Measurements from ENCODE around the gene ATXN10. TPM values are rescaled to one million over a fixed set of nuclear protein-coding genes. Genes with fewer than 3 reads are reported as not detected.

Gene ATXN10

DNA sequence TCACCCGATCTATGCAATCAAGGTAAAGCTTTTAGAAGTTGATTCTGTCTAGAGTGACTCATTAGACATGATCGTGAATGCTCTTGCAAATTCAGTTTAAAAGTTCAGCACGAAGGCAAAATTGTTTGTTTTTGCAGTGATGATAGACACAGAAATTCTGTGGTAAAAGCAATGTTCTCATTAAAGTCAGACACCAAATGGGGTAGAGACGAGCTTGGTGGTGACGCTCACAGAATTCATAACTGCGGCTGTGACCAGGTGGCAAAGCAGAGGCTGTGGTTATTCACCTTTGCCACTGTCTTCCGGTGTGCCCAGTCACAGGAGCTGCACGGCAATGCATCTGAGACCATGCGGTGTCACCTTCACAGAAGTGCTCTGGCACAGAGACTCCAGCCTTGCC is 221.9 kb downstream of the ATXN10 start:
- no peak overlapping the region for H4K8ac ChIP-seq (ENCODE audit: low read length)
- H3K4me3 ChIP-seq (ENCODE audit: insufficient read depth in 1 of 2, low read depth in 1 of 2, low read length in 2 of 2): no peak overlapping the region
- H3K4me1 ChIP-seq (ENCODE audit: control insufficient read depth, insufficient read depth, low read depth, low read length): peaks cover 4% of the 10 kb centered on the region
- no peak overlapping the region for H2BK5ac ChIP-seq (ENCODE audit: low read depth, low read length, poor library complexity, severe bottlenecking)
- H3K36me3 ChIP-seq (ENCODE audit: control insufficient read depth in 1 of 2, insufficient read depth in 2 of 2, low read depth in 1 of 2, low read length in 2 of 2): no peaks in the 10 kb centered on the region
- H3K9me3 ChIP-seq (ENCODE audit: control insufficient read depth, low read length): no peaks in the 10 kb centered on the region
- H3K27ac ChIP-seq (ENCODE audit: low read length, poor library complexity, severe bottlenecking): no peak overlapping the region
- WGBS: 74% methylated on average over 9 of the region's 9 CpGs
- no peak overlapping the region for H2BK15ac ChIP-seq (ENCODE audit: low read depth, poor library complexity, severe bottlenecking)
- H3K4ac ChIP-seq (ENCODE audit: low read depth in 1 of 2, low read length in 2 of 2): no peak overlapping the region
- no peak overlapping the region for H3K4me2 ChIP-seq (ENCODE audit: low read length, poor library complexity, severe bottlenecking)
- H3K79me1 ChIP-seq (replicated peaks; ENCODE audit: low read length, poor library complexity, severe bottlenecking): no peaks in the 10 kb centered on the region
- no peak overlapping the region for H3K18ac ChIP-seq (ENCODE audit: low read depth in 1 of 2, low read length in 2 of 2)
- H2BK120ac ChIP-seq (ENCODE audit: low read depth, low read length): no peak overlapping the region
- H3K14ac ChIP-seq (ENCODE audit: low read length in 2 of 2): no peak overlapping the region
- H3K9ac ChIP-seq (ENCODE audit: low read length): no peak overlapping the region
- H2BK12ac ChIP-seq (ENCODE audit: low read length in 2 of 2): no peak overlapping the region
- peaks cover 4 to 79% of the 10 kb centered on the region in 2 experiments for H3K27me3 ChIP-seq (ENCODE audit: control insufficient read depth in 1 of 2, insufficient read depth in 1 of 2, low read length in 2 of 2)
- H2AK5ac ChIP-seq (ENCODE audit: low read length, severe bottlenecking): no peak overlapping the region
- no peak for DNase-seq
- no peak overlapping the region for H4K91ac ChIP-seq (ENCODE audit: low read length)
- H3K23ac ChIP-seq (ENCODE audit: low read length in 2 of 2): no peak overlapping the region
- H2AFZ ChIP-seq (ENCODE audit: low read depth, low read length): no peak overlapping the region

Small RNA genes lying within 50 kb of the gene (small RNA-seq; reads per million reads assigned to genes)
- gene MIR4762 (ENCODE audit: low read depth) (4.6 reads per million, percentile 50 among the genes with 10 or more reads in this experiment), gene RNU6-1161P (ENCODE audit: low read depth) (not detected)
